Activated naive CD4-positive, alpha-beta T cell (primary cell): ENCODE data around the gene DNASE2.
"Not testable (repeated sequence)": the region's sequence is repeated elsewhere in the genome, so short reads cannot be mapped to it uniquely, and the experiment has no call there.

Experiments
- DNase-seq, 4 experiments: peaks; one replicate each; lab custom pipeline; 2025; lab: John Stamatoyannopoulos, UW

Gene DNASE2, protein sequence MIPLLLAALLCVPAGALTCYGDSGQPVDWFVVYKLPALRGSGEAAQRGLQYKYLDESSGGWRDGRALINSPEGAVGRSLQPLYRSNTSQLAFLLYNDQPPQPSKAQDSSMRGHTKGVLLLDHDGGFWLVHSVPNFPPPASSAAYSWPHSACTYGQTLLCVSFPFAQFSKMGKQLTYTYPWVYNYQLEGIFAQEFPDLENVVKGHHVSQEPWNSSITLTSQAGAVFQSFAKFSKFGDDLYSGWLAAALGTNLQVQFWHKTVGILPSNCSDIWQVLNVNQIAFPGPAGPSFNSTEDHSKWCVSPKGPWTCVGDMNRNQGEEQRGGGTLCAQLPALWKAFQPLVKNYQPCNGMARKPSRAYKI

DNA sequence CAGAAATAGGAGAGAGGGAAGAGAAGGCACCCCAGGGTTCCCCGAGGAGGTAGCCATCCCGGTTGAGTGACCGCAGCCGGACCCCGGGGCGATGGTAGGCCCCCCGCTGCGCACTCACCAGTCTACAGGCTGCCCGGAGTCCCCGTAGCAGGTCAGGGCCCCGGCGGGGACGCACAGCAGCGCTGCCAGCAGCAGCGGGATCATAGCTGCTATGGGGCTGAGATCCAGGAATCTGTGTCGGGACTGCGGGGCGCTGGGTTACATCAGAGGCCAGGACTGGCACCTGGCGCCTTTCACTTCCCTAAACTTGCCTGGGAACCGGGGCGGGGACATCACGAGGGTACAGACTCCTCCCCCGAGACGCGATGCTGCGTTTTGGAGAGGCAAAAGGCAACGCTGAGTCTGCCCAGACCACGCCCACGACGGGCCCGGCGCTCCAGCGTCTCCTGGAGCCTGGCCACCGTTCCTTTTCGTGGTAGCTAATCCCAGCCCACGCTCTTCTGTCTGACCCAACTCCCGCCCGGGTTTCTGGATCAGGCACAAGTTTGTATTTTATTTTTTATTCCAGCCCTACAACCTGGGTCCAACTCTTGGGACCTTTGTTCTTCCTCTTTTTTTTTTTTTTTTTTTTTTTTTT is at the start of gene DNASE2:
DNASE2 (minus strand) TSS at position 278 of the 637 bp plus-strand sequence; CDS start at position 204, 74 bp downstream.
- DNase-seq: peak; percentile 59 to 77 (median 67)

DNA sequence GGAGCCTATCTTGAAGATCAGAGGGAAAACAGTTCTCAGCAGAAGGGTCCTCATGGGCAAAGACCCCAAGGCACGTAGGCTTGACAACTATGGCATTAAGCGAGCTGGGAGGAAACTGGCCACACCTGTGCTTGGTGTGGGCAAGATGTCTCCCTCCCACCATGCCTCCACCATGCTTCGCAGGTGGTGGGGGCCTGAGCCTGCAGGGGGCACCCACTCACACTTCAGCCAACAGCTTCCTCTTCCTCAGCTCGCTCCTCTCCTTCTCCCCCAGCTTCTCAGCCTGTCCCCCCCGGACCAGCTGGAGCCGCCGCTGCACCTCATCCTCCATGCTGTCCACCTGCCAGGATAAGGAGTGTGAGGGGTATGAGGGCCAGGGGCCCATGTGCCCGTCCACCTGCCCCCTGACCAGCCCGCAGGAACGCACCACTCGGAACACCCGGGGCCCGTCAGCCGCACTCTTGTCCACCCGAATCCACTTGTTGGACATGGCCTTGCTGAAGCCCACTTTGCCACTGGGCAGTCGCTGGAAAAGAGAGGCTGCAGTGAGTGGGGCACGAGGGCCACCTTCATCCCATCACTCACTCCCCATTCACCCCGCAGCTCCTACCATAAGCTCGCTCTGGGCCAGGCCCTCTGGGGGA is 48.9 kb upstream of the DNASE2 start:
- DNase-seq: no peak

DNA sequence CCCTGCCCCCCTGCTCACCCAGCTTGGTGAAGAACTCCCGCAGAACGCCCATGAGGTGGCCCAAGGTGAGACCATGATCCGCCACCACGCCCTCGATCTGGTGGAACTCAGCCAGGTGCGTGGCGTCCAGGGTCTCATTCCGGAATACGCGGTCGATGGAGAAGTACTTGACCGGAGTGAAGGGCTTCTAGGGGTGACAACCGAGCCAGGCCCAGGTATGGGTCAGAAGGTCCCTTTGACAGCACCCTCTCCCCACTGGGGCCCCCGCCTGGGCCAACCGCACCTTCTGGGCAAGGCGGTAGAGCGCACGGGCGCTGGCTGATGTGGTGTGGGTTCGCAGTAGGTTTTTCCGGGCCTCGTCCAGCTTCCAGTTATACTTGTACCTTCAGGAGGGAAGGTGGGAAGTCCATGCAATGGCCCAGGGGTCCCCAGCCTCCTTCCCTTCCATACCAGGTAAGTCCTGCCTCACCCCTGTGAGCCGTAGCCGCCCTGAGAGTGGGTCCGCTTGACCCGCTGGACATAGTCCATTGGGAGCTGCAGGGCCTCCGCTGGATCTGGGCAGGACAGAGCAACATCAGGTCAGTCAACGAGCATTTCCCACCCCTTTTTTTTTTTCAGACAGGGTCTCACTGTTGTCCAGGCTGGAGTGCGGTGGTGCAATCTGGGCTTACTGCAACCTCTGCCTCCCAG is 43.5 kb upstream of the DNASE2 start:
- no peak for DNase-seq

DNA sequence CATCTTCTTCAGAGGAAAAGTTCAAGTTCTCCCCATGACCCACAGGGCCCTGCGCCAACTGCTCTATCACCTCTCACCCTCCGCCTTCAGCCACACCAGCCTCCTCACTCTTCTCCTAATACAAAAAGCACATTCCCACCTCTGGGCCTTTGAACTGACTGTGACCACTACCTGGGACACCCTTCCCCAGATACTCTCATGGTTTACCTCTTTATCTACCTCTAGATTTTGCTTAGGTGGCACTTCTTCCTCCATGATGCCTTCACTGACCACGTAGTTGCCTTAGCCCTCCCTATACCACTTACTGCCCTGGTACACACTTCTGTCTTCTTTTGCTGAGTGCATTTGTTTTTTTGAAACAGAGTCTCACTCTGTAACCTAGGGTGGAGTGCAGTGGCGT is 41.7 kb upstream of the DNASE2 start:
- DNase-seq: no peak

DNA sequence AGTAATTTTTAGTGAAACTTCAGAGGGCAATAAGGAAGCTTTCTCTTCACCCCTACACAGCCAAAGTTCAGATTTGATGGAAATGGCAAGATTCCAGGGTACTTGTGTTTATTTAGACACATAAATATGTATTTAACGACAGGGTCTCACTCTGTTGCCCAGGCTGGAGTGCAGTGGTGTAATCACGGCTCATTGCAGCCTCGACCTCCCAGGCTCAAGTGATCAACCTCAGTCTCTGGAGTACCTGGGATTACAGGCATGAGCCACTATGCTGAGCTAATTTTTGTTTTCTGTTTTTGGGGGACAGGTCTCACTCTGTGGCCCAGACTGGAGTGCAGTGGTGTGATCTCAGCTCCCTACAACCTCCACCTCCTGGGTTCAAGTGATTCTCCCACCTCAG is 39.8 kb upstream of the DNASE2 start:
- no peak for DNase-seq

DNA sequence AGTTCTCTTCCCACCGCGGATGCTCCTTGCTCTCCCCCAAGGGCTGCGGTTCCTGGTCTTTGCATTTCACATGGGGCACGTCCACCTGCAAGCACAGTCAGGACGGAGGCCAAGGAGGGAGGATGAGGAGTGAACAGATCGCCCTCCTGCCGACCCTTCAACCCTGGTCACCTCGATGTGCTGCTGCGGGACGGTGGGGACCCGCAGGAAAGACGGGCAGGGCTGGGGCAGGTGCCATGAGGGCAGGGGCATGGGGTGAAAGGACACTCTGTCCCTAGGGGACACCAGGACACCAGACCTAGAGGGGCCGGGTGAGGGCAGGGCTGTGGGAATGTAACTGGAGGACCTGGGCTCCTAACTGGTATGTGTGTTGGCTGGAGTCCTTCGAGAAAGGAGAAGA is 37.0 kb upstream of the DNASE2 start:
- DNase-seq: no peak

DNA sequence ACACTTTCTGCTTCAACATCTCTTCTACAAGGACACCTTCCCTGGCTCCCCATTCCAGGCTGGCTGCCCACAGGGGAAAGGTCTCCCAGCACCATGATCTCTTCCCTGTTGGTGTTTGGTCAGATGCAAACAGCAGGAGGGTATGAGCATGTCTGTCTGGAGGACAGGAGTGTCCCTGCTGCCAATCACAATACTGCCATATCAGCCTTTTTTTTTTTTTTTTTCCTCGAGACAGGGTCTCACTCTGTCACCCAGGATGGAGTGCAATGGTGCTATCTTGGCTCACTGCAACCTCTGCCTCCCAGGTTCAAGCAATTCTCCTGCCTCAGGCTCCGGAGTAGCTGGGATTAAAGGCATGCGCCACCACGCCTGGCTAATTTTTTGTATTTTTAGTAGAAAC is 34.6 kb upstream of the DNASE2 start:
- DNase-seq: not testable (repeated sequence)

DNA sequence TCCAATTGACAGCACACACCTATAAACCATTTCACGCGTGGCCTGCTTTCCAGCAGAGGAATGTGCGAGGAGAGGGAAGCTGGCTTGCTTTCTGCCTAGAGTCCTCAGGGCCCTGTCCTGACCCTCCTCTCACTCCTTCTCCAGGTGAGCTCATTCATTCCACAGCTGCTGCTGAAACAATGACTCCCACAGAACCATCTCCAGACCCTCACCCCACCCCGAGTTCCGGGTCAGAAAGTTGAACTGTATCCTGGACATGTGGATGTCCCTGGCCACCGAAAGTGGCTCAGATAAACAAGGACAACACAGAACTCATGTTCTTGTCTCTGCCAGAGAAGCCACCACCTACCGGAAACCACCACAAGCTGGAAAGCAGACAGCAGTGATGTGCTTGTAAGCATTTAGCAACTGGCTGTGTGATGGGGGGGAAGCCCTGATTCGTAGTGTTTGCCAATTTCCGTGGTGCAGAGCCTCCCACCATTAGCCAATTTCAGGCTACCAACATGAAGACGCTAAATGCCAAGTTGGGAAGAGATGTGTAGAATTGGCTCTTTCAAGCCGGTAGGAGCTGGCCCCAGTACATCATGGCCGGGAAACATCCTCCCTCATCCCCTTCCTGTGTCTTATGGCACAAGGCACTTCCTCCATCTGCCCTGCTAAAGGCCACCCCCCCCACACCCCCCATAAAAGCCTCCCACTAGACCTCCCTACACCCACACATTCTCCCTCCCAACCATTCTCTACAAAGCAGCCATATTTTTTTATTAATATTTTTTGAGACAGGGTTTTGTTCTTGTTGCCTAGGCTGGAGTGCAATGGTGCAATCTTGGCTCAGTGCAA is 32.8 kb upstream of the DNASE2 start:
- DNase-seq: peak in 2 of 4 experiments; percentile 31 to 58

DNA sequence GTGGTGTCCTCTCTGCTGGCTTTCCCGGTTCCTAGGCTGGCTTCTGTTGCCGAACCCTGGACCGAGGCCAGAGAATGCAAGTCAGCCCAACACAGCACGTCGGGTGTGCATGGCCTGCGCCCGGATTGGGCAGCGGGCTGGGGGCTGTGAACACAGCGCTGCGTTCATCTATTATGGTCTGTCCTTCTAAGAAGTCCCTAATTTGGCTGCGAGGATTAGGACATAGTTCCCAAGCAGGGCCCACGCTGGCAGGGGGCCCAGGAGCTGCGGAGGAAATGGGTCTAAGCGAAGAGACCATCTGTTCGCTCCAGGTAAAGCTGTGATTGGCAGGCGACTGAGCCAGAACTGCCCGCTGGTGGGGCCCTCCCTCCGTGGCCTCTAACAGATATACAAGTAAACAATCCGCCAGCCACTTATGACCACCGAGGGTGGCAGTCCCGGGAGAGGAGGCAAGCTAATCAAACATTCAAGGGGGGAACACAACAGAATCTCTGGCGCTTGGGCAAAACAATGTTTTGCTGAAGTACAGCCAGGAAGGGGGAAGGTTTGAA is 31.8 kb upstream of the DNASE2 start:
- no peak for DNase-seq

DNA sequence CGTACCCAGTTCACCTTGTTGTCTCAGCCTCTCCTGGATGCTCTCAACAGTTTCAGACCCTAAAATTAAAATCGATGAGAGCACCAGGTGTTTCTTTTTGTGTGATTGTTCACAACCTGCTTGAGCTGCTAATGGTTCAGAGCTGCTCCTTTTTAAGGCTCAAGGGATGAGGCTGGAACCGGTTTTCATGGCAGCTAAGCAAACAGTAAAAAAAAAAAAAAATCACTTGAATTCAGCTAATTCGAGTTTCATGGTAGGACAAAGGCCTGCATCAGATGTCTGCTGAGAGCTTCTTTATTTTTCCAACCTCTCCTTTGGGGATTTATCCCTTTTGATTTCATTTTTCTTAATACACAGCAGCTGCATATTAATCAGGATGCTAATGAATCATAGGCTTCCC is 31.3 kb upstream of the DNASE2 start:
- no peak for DNase-seq

DNA sequence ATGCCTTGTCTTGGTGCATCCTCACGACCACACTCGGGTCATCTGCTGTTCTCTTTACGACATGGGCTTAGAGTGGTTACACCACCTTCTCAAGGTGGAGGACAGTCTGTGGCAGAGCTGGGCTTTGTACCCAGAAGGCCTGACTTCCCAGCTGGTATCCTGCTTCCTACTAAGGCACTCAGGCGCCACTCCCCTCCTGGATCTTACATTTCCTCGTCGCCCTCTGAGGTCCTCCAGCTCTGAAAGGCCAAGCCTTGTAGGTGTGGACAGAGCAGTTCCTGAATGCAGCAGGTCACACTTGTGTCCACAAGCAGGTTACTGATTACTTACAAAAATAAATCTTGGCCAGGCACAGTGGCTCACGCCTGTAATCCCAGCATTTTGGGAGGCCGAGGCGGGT is 25.9 kb upstream of the DNASE2 start:
- no peak for DNase-seq

DNA sequence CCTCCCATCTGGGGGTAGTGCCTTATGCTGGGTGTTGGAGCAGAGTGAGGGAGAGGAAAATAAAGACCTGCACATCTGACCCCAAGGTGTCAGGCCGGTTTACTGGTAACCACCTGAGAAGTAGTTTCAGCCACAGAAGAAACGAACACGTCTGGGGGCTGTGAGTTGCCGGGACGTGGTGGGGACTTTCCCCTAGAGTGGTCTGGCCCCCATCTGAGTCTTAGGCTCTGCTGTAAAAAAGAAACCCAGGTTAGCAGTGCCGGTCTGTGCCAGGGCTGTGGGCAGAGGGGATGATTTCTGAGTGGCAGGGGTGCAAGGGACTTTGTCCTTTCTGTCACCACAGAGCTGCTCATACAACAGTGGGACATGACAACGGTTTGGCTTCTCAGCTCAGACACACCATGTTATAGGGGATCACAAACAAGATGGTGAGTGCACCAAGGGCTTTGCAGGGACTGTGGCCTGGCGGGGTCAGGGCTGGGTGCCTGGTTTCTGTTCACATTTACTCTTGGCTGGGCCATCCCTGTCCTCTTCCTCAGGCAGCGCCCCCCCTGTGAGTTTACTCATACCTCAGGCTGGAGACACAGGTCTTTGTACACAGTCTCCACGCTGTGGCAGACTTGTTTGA is 18.8 kb upstream of the DNASE2 start:
- DNase-seq: no peak

DNA sequence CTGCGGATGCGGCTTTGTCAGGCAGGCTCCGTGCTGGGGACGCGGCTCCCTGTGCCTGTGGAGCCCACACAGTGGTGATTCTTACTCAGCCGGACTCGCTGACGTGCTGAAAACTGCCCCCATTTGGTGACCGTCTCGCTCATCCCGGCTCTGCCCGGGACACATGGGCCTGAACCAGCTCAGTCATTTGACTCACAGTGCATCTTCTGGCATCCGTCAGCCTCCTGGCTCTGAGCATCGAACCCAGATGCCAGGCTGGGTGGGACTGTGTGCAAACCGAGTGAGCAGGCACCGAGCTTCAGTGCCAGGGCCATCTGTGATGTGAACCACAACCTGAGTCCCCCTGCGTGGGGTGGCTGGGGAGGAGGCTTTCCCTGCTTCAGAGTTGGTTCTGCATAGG is 15.2 kb upstream of the DNASE2 start:
- no peak for DNase-seq

DNA sequence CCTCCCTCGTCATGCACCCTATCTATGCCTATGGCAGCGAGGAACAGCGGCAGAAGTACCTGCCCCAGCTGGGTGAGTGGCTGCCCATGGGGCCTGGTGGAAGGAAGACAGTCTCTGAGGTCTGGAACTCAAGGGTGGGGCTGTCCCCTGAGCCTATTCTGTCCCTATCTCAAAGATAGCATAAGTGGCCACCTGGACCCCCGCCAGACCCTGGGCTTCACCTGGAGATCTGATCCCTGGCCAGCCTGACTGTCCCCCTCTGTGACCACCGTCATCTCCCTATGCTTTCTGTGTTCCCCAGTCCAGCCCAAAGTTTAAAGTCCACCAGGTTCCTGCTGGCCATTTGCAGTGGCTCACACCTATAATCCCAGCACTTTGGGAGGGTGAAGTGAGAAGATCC is 12.3 kb upstream of the DNASE2 start:
- DNase-seq: no peak

DNA sequence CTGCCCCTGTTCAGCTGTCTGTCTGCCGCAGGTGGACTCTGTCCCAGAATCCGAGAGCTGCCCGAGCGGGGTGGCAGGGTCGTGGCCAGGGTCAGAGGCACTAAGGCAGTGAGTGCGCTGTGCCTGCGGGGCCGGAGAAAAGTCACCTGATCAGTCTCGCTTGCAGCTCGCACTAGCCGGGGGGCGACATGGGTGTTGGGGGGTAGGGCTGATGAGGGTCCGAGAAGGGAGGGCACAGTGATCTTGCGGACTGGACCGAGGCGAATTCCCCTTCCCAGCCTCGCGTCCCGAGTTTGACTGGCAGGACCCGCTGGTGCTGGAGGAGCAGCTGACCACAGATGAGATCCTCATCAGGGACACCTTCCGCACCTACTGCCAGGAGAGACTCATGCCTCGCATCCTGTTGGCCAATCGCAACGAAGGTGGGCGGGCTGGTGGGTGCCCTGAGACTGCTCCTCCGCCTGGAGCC is 10.3 kb upstream of the DNASE2 start:
- no peak for DNase-seq

DNA sequence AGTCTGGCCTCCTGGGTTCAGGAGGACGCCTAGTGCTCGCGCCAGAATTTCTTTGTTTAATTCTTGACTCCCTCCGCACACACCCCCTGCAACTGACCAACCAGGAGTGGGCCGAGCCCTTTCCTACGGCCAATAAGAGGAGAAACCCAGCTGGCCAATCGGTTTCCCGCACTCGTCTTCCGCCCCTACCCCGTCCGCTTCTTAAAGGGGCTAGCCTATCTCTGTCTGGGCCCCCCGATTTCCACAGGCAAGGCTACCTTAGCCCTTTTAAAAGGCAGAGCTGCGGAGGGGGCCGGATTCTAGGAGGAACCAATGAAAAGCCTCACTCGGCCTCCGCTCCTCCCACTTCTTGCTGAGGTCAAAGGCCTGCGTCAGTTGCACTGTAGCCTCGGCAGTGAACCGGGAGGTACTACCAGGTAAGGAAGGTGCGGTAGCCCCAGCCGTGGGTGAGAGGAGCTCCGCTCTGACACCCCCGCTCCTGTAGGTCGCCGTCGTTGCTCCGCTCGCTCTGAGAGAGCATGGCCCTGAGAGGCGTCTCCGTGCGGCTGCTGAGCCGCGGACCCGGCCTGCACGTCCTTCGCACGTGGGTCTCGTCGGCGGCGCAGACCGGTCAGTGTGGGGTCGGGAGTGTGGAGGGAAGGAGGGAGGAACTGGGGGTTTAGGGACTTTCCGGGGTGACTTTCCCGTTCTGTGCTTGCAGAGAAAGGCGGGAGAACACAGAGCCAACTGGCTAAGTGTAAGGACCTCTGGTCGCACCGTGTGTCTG is 9.7 kb upstream of the DNASE2 start, which contains the start of gene GCDH:
GCDH (plus strand) TSS at position 374 of the 766 bp plus-strand sequence; CDS start at position 519, 145 bp downstream.
- peak; percentile 81 to 91 (median 88) for DNase-seq

DNA sequence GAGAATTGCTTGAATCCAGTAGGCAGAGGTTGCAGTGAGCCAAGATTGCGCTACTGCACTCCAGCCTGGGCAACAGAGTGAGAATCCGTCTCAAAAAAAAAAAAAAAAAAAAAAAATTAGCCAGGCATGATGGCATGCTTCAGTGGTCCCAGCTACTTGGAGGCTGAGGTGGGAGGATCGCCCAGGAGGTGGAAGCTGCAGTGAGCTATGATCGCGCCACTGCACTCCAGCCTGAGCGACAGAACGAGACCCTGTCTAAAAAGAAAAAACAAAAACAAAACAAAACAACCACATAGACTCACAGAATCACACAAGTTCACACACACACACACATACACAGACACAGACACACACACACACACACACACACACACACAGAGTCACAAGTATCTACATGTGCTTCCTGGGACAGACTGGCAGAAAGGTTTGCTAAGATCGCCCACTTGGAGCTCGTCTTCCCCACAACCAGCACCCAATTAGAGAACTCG is 9.1 kb upstream of the DNASE2 start:
- not testable (repeated sequence) for DNase-seq

DNA sequence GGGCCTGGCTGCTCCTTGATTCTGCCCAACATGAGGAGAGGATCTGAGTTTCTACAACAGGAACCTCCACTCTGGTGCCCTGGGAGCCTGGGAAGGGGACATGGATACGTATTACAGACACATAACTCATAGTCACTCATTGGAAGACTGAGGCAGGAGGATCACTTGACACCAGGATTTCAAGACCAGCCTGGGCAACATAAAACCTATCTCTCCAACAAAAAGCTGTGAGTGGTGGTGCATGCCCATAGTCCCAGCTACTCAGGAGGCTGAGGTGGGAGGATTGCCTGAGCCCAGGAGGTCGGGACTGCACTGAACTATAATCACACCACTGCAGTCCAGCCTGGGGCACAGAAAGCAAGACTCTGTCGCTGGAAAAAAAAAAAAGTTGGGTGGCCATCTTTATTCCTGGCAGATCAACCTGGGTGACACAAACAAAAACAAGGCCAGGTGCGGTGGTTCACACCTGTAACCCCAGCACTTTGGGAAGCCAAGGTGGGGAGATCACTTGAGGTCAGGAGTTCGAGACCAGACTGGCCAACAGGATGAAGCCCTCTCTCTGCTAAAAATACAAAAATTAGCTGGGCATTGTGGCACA is 6.9 kb upstream of the DNASE2 start:
- DNase-seq: no peak
